Neural progenitor cell (in vitro differentiated cells): ENCODE results near the gene AFMID.

Experiments used
- CTCF ChIP-seq: fragments of 200-600 bp; sonication (generic); IDR thresholded peaks from 2 replicates; pipeline ENCODE4 v1.5.1; 2017; ENCODE audit warnings: antibody characterized with exemption, mild to moderate bottlenecking
- EZH2 ChIP-seq: fragments of 200-600 bp; sonication (generic); IDR thresholded peaks from 2 replicates; pipeline ENCODE4 v1.6.1; 2017; ENCODE audit warnings: antibody characterized with exemption, mild to moderate bottlenecking, moderate library complexity
- EZH2phosphoT487 ChIP-seq: fragments of 200-600 bp; sonication (generic); IDR thresholded peaks from 2 replicates; pipeline ENCODE4 v1.6.1; 2017; ENCODE audit warnings: antibody characterized with exemption

DNA sequence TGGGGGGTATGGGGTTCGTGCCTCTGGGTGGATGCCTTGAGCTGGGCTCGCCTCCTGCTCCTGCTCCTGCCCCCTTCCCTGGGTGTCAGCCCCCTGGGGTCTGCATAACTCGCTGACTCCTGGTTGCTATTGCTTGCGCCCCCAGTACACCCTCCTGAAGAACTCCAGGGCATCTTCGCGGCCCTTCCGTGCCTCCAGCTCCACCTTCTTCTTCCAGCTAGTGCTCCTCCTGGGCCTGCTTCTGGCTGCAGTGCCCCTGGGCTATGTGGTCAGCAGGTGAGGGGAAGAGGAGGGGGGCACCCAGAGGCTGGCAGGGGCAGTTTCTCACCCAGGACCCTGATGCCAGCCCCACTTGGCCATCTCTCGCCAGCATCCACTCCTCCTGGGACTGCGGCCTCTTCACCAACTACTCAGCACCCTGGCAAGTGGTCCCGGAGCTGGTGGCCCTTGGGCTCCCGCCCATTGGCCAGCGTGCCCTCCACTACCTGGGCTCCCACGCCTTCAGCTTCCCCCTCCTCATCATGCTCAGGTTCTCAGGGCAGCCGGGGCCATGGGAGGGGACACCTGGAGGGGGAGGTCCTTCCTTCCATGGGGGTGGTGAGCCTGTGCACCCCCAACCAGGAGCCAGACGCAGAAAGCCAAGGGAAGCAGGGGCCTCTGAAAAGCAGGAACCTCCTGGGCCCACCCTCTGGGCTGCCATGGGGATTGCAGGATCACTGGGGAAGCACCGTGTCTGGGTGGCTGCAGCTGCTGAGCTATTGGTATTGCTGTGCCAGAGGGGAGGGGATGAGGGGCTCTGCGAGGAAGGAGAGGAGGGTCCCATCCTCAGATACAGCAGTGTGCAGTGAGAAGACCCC lies 48.7 kb upstream of the AFMID start:
- TF ChIP-seq CTCF = no peak
- no peak for TF ChIP-seq EZH2
- no peak for TF ChIP-seq EZH2phosphoT487
